Ovary (tissue), 9 donors: ENCODE results near the gene IGFBP7. TPM values are rescaled to one million over a fixed set of nuclear protein-coding genes. Genes with fewer than 3 reads are reported as not detected.

Experiments used
- DNase-seq, 5 donors: peaks; one replicate each; pipeline ENCODE4 v3.0.0-alpha.2; 2019 to 2020
- H3K27ac ChIP-seq, 2 donors: fragments of 200-600 bp; one replicate each; pipeline versions ENCODE4 v1.5.1 to v1.8.0; 2019 to 2022
- H3K27me3 ChIP-seq: fragments of 200-600 bp; one replicate; pipeline ENCODE4 v1.8.0; 2022
- H3K36me3 ChIP-seq: fragments of 200-600 bp; sonication (generic); one replicate; pipeline ENCODE4 v1.5.1; 2019
- H3K4me1 ChIP-seq: one replicate; pipeline ENCODE4 v1.8.1; 2013; ENCODE audit warnings: mild to moderate bottlenecking, moderate library complexity; ENCODE audit not compliant: insufficient read depth
- H3K4me3 ChIP-seq: fragments of 200-600 bp; sonication (generic); one replicate; pipeline ENCODE4 v1.5.1; 2017
- H3K9me3 ChIP-seq, 2 donors: fragments of 200-600 bp in 1 of 2; sonication (generic) in 1 of 2; one replicate each; pipeline versions ENCODE4 v1.5.1 to v1.8.1; 2013 to 2019; ENCODE audit warnings: mild to moderate bottlenecking in 1 of 2, moderate library complexity in 1 of 2
- CTCF ChIP-seq, 3 donors: fragments of 450-650 bp in 2 of 3; fragments of 200-600 bp in 1 of 3; IDR thresholded peaks; one replicate each; pipeline versions ENCODE4 v1.5.1 to v1.8.0; 2016 to 2022; ENCODE audit warnings: antibody characterized with exemption in 3 of 3, mild to moderate bottlenecking in 1 of 3
- EP300 ChIP-seq: sonication (generic); formaldehyde crosslinking; IDR thresholded peaks from one replicate; pipeline ENCODE4 v1.6.1; 2017; ENCODE audit warnings: antibody characterized with exemption
- POLR2A ChIP-seq: fragments of 450-650 bp; IDR thresholded peaks from one replicate; pipeline ENCODE4 v1.6.1; 2017; ENCODE audit warnings: antibody characterized with exemption, mild to moderate bottlenecking, moderate library complexity
- WGBS, 3 donors: extraction: QIAGEN DNeasy Blood & Tissue Kit in 1 of 3; methylation state at CpG; one replicate each; pipeline versions ENCODE4 v1.1.5 to v1.1.7; 2013 to 2017; 5-methylcytosine and 5-hydroxymethylcytosine counted together
- intact Hi-C, 4 donors: fragments of 100-400 bp; cut with DNase I; formaldehyde crosslinking; loops; one replicate each; pipeline versions ENCODE4 v1.11.0 to v1.15.1; 2022 to 2023
- polyA plus RNA-seq, 2 donors: library from polyadenylated mRNA; stranded (reverse); fragments of 200-250 nt in 1 of 2; fragments of 350-450 nt in 1 of 2; fragmentation: Illumina TruSeq in 1 of 2; extraction: RNeasy Lipid Tissue Mini Kit (QIAGEN cat#74804) in 1 of 2; gene quantifications; one replicate each; pipeline ENCODE4 v1.2.3, GENCODE V29; 2013 to 2014
- total RNA-seq, 7 donors: library from RNA; depleted of rRNA in 2 of 7; stranded (reverse); fragments of >200 nt in 2 of 7; fragmentation: NEBNext Ultra II Directional in 3 of 7; extraction: Animal tissue kit (Norgen Biotek cat#: 25700) in 3 of 7; gene quantifications; one replicate each; pipeline versions ENCODE4 v1.1.0 to v1.2.4, GENCODE V29; 2016 to 2023
- donor health status: DM: no; HTN: no; CAD: no; lungs with moderate emphysema.
- donor health status: DM: no; HTN: no; CAD: no.
- donor health status: Bipolar disorder and iron deficiency.
- donor health status: DM: yes; HTN: yes; CAD: no.
- donor health status: DM: no; HTN: no; CAD: no.
- donor health status: DM: yes; HTN: yes; CAD: no.

Gene IGFBP7
- total and polyA plus RNA-seq, 9 donors = 96.8 to 4,468 (median 359) TPM

DNA sequence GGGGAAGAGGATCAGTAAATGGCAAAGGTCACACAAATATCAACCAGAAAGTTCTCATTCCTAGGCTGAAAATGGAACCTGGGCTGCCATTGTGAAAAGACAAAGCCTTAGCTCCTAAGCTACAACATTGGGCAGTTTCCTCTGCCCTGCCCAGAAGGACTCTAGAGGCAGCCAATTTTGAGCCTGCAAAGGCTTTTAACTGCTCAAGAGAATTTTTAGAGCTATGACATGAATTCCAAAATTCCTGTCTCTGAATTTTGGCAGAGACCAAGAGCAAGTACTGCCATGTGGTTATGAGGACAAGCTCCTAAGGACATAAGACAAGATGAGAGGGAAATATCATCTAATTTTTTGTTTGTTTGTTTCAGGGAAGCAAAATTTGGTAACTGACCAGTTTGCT, 29.6 kb upstream of the IGFBP7 start:
- no peaks in the 10 kb centered on the region for H3K4me1 ChIP-seq
- H3K36me3 ChIP-seq = no peaks in the 10 kb centered on the region
- H3K27me3 ChIP-seq = no peaks in the 10 kb centered on the region
- no peak overlapping the region for H3K27ac ChIP-seq
- no peaks in the 10 kb centered on the region for H3K9me3 ChIP-seq
- H3K4me3 ChIP-seq = no peak overlapping the region
- intact Hi-C loops = no loop called here
- no peak for DNase-seq
- TF ChIP-seq POLR2A (no peak), CTCF (IDR thresholded peaks at IDR 0.05) (no peak), EP300 (no peak)

DNA sequence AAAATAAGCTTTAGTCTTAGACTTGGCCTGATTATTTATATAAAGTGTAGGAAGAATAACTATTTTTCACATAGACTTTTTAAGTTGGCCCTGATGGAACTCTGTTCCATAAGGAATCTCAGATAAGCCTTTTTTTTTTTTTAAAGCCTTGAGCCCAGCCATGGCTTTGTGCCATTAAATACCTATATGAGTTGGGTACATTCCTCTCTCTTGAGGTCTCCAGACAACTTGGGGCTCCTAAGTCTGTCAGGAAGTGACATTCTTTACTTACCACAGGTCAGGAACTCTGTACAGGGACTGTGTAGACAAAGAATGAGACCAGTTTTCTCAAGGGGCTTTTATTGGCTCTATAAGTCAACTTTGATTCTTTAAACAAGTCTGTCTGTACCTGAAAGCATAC, 27.1 kb upstream of the IGFBP7 start:
- H3K36me3 ChIP-seq = no peaks in the 10 kb centered on the region
- H3K27ac ChIP-seq = no peak overlapping the region
- H3K4me1 ChIP-seq = no peaks in the 10 kb centered on the region
- TF ChIP-seq EP300 (no peak), CTCF (IDR thresholded peaks at IDR 0.05) (no peak), POLR2A (no peak)
- no peaks in the 10 kb centered on the region for H3K27me3 ChIP-seq
- no peaks in the 10 kb centered on the region for H3K9me3 ChIP-seq
- intact Hi-C loops = no loop called here
- H3K4me3 ChIP-seq = no peak overlapping the region
- DNase-seq = no peak

DNA sequence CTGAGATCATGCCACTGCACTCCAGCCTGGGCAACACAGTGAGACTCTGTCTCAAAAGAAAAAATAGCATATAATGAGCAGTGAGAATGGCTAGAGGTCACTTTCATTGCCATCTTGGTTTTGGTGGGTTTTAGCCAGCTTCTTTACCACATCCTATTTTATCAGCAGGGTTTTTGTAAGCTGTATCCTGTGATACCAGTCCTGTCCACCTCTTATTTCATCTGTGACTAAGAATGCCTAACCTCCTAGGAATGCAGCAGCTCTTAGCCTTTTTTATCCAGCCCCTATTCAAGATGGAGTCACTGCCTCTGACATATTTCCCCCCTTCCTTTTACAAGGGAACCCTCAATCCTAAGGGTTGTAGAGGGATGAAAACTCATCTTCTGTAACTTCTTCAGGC, 26.1 kb upstream of the IGFBP7 start:
- H3K4me1 ChIP-seq = peaks cover 4% of the 10 kb centered on the region
- no peaks in the 10 kb centered on the region for H3K27me3 ChIP-seq
- DNase-seq = no peak
- H3K27ac ChIP-seq = no peak overlapping the region
- TF ChIP-seq EP300 (no peak), CTCF (IDR thresholded peaks at IDR 0.05) (no peak), POLR2A (no peak)
- no peak overlapping the region for H3K4me3 ChIP-seq
- no peaks in the 10 kb centered on the region for H3K9me3 ChIP-seq
- H3K36me3 ChIP-seq = no peaks in the 10 kb centered on the region
- intact Hi-C loops = no loop called here

DNA sequence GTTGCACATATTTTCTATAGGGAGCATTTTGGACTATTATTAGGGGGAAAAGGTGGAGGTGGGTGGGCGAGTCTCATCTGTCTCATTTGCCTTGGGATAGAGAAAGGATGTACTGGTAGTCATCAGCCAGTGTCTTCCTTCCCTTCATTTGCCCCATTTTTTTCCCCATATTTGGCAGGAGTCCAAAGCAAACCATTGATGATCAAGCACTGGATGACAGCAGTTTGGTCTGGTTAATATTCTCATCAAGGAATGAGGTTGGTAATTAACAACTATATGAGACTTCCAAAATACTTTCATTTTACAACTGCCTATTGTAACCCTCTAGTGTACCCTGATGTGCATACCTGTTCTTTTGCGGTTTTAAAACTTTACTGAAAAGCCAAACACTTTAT, 22.6 kb upstream of the IGFBP7 start:
- no peak overlapping the region for H3K4me3 ChIP-seq
- intact Hi-C loops = no loop called here
- no peak for DNase-seq
- WGBS, 3 donors = 37 to 80% (median 73%) methylated on average over 2 of the region's 2 CpGs
- no peaks in the 10 kb centered on the region for H3K27me3 ChIP-seq
- no peak overlapping the region for H3K27ac ChIP-seq
- H3K4me1 ChIP-seq = peaks cover 4% of the 10 kb centered on the region
- TF ChIP-seq POLR2A (no peak), CTCF (IDR thresholded peaks at IDR 0.05) (no peak), EP300 (no peak)
- H3K9me3 ChIP-seq = no peaks in the 10 kb centered on the region
- no peaks in the 10 kb centered on the region for H3K36me3 ChIP-seq
